Large intestine (tissue), 3 donors: ENCODE results near the gene PHLDA2. TPM values are rescaled to one million over a fixed set of nuclear protein-coding genes. Genes with fewer than 3 reads are reported as not detected.

Source experiments
- DNase-seq, 2 donors: peaks; one replicate each; pipeline versions ENCODE4 v3.0.0 to v3.0.0-alpha.2; 2013
- H3K27ac ChIP-seq: one replicate; pipeline ENCODE4 v1.5.1; 2013; ENCODE audit warnings: low read length
- H3K27me3 ChIP-seq: 2 replicates; pipeline ENCODE4 v1.6.1; 2013; ENCODE audit warnings: low read length; ENCODE audit not compliant: control insufficient read depth, insufficient read depth
- H3K36me3 ChIP-seq: 2 replicates; pipeline ENCODE4 v1.6.1; 2013; ENCODE audit warnings: low read length; ENCODE audit not compliant: control insufficient read depth, insufficient read depth
- H3K4me1 ChIP-seq: one replicate; pipeline ENCODE4 v1.6.1; 2013; ENCODE audit warnings: low read length; ENCODE audit not compliant: control insufficient read depth, insufficient read depth
- H3K4me3 ChIP-seq: one replicate; pipeline ENCODE4 v1.5.1; 2013; ENCODE audit warnings: low read length
- H3K9me3 ChIP-seq: one replicate; pipeline ENCODE4 v1.6.1; 2013; ENCODE audit warnings: mild to moderate bottlenecking, low read depth, low read length, moderate library complexity; ENCODE audit not compliant: control insufficient read depth
- WGBS: methylation state at CpG from one replicate; pipeline ENCODE4 v1.1.5; 2013; ENCODE audit warnings: low lambda C conversion rate; ENCODE audit not compliant: insufficient coverage; 5-methylcytosine and 5-hydroxymethylcytosine counted together
- polyA plus RNA-seq: library from polyadenylated mRNA; unstranded; fragments of 120-200 nt; gene quantifications from one replicate; pipeline ENCODE4 v1.2.1, GENCODE V29; 2013

Gene PHLDA2
- polyA plus RNA-seq, 1 donor = 7.3 TPM

DNA sequence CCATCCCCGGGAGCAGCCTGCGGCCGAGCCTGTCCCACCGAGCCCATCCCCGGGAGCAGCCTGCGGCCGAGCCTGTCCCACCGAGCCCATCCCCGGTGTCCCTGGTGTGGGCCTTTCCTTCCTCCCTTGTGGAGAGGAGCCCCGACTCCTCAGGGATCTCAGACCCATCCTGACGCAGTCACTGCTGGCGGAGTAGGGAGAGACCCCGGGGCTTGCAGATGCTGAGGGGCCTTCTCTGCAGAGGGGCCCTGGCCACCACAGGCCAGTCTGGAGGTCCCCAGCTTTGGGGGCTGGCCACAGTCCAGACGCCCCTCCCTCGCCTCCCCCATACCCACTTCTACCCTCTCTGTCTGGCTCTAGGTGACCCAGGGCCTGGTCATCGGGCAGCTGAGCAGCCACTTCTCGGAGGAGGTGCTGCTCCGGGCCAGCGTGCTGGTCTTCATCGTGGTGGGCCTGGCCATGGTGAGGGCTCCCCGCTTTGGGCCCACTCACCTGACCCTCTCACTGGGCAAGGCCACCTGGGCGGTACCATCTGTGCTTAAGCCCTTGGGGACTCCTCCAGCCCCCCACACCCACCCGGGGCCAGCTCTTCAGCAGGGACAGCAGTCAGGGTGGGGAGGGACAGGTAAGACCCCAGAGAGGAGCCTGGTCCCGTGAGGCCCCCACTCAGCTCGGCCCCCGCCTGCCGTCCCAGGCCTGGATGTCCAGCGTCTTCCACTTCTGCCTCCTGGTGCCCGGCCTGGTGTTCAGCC lies 7.3 kb downstream of the PHLDA2 start:
- no peak for DNase-seq
- Histone ChIP-seq H3K9me3 (no peaks in the 10 kb centered on the region), H3K27ac (no peak overlapping the region), H3K4me1 (peaks cover 18% of the 10 kb centered on the region), H3K4me3 (no peak overlapping the region), H3K36me3 (no peaks in the 10 kb centered on the region), H3K27me3 (peaks cover 6% of the 10 kb centered on the region)
- WGBS = no CpG with 5 or more reads among the region's 29 CpGs

DNA sequence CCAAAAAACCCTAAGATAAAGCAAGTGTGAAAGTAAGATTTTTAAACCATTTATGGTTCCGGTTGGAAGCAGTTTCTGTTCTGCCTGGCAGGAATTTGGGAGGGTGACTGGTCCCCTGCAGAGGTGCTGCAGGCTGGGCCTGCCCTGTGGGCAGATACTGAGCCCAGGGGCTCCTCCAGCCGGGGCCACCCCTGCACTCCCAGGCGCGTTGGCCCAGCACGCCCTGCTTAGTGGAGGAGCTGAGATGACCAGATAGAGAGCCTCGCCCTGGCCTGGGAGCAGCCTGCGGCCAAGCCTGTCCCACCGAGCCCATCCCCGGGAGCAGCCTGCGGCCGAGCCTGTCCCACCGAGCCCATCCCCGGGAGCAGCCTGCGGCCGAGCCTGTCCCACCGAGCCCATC lies 8.0 kb downstream of the PHLDA2 start:
- Histone ChIP-seq H3K4me1 (peaks cover 18% of the 10 kb centered on the region), H3K4me3 (no peak overlapping the region), H3K36me3 (no peaks in the 10 kb centered on the region), H3K27me3 (no peaks in the 10 kb centered on the region), H3K9me3 (no peaks in the 10 kb centered on the region), H3K27ac (no peak overlapping the region)
- no peak for DNase-seq
- WGBS = no CpG with 5 or more reads among the region's 16 CpGs

GRCh38 chr11:2920343-2920742 lies 8.9 kb downstream of the PHLDA2 start:
- Histone ChIP-seq H3K4me3 (no peak overlapping the region), H3K27ac (no peak overlapping the region), H3K9me3 (no peaks in the 10 kb centered on the region), H3K36me3 (no peaks in the 10 kb centered on the region), H3K4me1 (peaks cover 18% of the 10 kb centered on the region), H3K27me3 (no peaks in the 10 kb centered on the region)
- WGBS = no CpG with 5 or more reads among the region's 12 CpGs
- no peak for DNase-seq

DNA sequence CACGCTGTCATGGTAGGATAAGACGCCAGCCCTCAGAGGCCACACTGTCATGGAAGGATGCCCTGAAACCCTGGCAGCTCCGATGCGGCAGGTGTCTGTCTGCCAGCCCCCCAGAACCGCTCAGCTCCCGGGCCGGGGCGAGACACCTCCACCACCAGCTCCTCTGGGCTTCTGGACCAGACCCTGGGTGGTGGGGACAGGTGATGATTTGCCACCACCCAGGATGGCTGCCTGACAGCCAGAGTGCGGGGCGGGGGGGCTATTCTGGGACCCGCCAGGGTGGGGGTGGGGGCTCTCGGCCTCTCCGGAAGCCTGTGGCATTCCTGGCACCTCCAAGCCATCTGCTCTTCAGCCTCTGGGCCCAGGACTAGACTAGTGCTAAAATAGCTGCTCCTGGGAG lies 9.4 kb downstream of the PHLDA2 start:
- Histone ChIP-seq H3K36me3 (no peaks in the 10 kb centered on the region), H3K4me3 (no peak overlapping the region), H3K4me1 (peaks cover 13% of the 10 kb centered on the region), H3K9me3 (no peaks in the 10 kb centered on the region), H3K27ac (no peak overlapping the region), H3K27me3 (no peaks in the 10 kb centered on the region)
- DNase-seq = no peak
- WGBS = no CpG with 5 or more reads among the region's 13 CpGs

- peaks cover 11% of the 10 kb centered on the region for H3K4me1 ChIP-seq
These were observed 10.0 kb downstream of the PHLDA2 start for GRCh38 chr11:2919188-2919587.

GRCh38 chr11:2917842-2918490 lies 11.3 kb downstream of the PHLDA2 start:
- Histone ChIP-seq H3K9me3 (no peaks in the 10 kb centered on the region), H3K4me1 (peaks cover 19% of the 10 kb centered on the region), H3K27me3 (no peaks in the 10 kb centered on the region), H3K36me3 (no peaks in the 10 kb centered on the region), H3K27ac (no peak overlapping the region), H3K4me3 (no peak overlapping the region)
- no peak for DNase-seq
- WGBS = no CpG with 5 or more reads among the region's 25 CpGs

More at GRCh38 chr11:2919188-2919587, 10.0 kb downstream of the PHLDA2 start:
- Histone ChIP-seq H3K36me3 (no peaks in the 10 kb centered on the region), H3K27me3 (no peaks in the 10 kb centered on the region), H3K4me3 (no peak overlapping the region), H3K9me3 (no peaks in the 10 kb centered on the region), H3K27ac (no peak overlapping the region)
- DNase-seq = no peak
- no CpG with 5 or more reads among the region's 9 CpGs for WGBS

DNA sequence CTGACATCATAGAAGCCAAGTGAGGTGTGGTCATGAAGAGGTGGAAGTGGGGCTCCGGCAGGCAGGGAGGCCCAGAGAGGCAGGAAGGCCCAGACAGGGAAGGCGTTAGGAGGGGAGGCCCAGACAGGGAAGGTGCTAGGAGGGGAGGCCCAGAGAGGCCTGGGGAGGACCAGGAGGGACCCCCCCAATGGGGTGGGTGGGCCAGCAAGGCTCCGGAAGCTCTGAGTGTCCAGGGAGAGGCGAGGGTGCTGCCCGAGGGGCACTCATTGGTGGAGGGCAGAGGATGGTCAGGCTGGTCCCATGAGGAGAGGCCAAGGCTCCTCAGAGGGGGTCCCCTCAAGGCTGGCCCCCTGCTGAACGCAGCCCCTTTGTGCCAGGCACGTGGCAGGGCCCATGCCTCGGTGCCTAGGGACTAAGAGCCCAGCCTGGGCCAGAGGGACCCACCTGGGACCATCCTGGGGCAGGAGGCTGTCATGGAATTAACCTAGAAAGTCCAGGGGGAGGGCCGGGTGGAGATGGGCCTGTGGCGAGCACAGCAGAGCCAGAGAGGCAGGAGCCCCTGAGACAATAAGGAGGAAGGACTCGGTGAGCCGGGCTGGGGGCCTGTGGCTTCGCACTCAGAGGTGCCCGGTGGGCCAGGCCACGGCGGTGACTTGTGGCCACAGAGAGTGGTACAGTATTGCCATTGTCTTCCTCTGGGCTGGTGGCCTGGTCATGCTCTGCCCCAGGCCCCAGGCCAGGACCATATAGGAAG lies 12.2 kb downstream of the PHLDA2 start:
- WGBS = no CpG with 5 or more reads among the region's 16 CpGs
- no peak for DNase-seq

DNA sequence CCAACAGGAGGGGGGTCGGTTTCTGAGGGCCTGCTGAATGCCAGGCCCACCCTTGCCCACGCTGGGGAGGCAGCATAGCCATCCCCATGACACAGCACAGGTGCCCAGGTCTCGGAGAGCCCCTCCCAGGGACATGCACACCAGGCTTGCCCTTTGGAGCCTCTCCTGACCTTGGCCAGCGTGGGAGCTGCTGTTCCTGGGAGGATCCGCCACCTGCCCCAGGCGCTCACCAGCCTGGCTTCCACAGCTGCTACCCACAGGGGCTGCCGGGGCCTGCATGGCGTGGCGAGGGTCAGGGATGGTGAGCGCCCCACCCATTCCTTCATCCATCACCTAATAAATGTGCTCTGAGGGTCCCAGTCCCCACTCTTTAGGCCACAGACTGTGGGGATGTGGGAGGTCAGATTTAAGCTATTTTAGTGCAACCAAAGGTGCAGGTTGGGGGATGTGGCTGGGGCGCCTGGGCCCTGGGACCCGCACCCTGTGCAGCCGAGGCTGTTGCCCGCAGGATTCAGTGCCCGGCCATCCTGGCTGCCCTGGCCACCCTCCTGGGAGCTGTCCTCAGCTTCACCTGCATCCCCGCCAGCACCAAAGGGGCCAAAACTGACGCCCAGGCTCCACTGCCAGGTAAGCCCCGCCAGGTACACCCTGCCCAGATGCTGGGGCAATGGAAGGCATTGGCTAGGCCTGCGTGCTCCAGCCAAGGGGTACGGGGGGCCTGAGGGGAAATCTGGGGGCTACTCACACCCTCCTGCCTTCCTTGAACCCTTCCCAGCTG lies 12.9 kb downstream of the PHLDA2 start:
- Histone ChIP-seq H3K27me3 (no peaks in the 10 kb centered on the region), H3K36me3 (no peaks in the 10 kb centered on the region), H3K4me1 (peaks cover 32% of the 10 kb centered on the region), H3K4me3 (no peak overlapping the region), H3K27ac (no peak overlapping the region), H3K9me3 (peaks cover 3% of the 10 kb centered on the region)
- no CpG with 5 or more reads among the region's 20 CpGs for WGBS
- DNase-seq = no peak

More for the DNA sequence above, 12.2 kb downstream of the PHLDA2 start:
- H3K4me3 ChIP-seq = no peak overlapping the region
- peaks cover 24% of the 10 kb centered on the region for H3K4me1 ChIP-seq
- no peak overlapping the region for H3K27ac ChIP-seq
- no peaks in the 10 kb centered on the region for H3K36me3 ChIP-seq
- no peaks in the 10 kb centered on the region for H3K27me3 ChIP-seq
- H3K9me3 ChIP-seq = no peaks in the 10 kb centered on the region

DNA sequence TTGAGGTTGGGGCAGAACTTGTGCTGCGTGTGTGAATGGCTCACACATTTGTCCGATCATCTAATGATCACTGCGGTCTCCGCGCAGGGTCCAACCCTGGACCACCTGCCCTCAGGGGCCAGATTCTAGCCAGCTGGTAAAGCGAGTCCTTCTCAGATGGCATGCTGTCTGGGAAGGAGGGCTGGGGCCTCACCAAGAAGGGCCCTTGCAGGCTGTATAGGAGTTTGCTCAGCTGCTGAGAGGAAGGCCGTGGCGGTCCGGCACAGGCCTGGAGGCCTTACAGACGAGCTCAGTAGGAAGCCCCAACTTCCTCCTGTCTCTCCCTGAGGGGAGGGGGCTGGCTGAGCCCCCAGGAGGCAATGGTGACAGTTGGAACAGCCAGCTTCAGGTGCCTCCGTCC lies 13.7 kb downstream of the PHLDA2 start:
- Histone ChIP-seq H3K4me1 (peaks cover 38% of the 10 kb centered on the region), H3K36me3 (no peaks in the 10 kb centered on the region), H3K27ac (no peak overlapping the region), H3K9me3 (peaks cover 4% of the 10 kb centered on the region), H3K27me3 (no peaks in the 10 kb centered on the region), H3K4me3 (no peak overlapping the region)
- DNase-seq = no peak
- WGBS = no CpG with 5 or more reads among the region's 11 CpGs
